Skeletal muscle cell (primary cell): ENCODE measurements around the gene ACP7.
A peak's percentile ranks its signal among the peaks of the same experiment; 100 is the strongest.

Source experiments
- DNase-seq: peaks from one replicate; pipeline ENCODE4 v3.0.0-alpha.2; 2010; ENCODE audit warnings: low read depth
- H3K4me3 ChIP-seq: 2 replicates; pipeline ENCODE4 v1.5.1; 2011; ENCODE audit warnings: low read depth, mild to moderate bottlenecking, control low read depth, low read length, moderate library complexity

The ACP7 gene

GRCh38 chr19:39158646-39159260, 74.6 kb downstream of the ACP7 start:
- no peak for DNase-seq
- H3K4me3 ChIP-seq: no peak overlapping the region

GRCh38 chr19:39160523-39160861, 76.3 kb downstream of the ACP7 start:
- peak; percentile 29 for DNase-seq

More at GRCh38 chr19:39160523-39160861, 76.3 kb downstream of the ACP7 start:
- no peak overlapping the region for H3K4me3 ChIP-seq
